HepG2 (cell line): ENCODE measurements around the gene ROCK1. TPM values are rescaled to one million over a fixed set of nuclear protein-coding genes. Genes with fewer than 3 reads are reported as not detected.

Experiments
- ATAC-seq: fragments of 200-7000 bp; cut with Tn5 transposase; 3 replicates; pipeline ENCODE4 v1.9.1; 2020; ENCODE audit warnings: mild to moderate bottlenecking, moderate library complexity
- BruUV-seq: library from RNA; stranded (reverse); fragments of 400-500 nt; replicated peaks from 2 replicates; lab custom pipeline; 2021; lab: Mats Ljungman, UMichigan
- CTCF ChIA-PET: fragments of 300-600 bp; formaldehyde crosslinking; extraction: SDS; loops from one replicate; lab custom pipeline; 2021; ENCODE audit warnings: low total read pairs, inconsistent platforms, low intra/inter-chr PET ratio; lab: Yijun Ruan, JAX
- POLR2A ChIA-PET: fragments of 350-600 bp; sonication (Branson Sonifier 250); formaldehyde crosslinking; loops from one replicate; lab custom pipeline; 2020; ENCODE audit warnings: antibody characterized with exemption, inconsistent platforms; lab: Yijun Ruan, JAX
- DNase-seq: peaks from one replicate; pipeline ENCODE4 v3.0.0-alpha.2; 2015; ENCODE audit warnings: low spot score
- FAIRE-seq: peaks from 3 replicates; lab custom pipeline; 2011; peaks lifted over from hg19 to GRCh38; lab: Jason Lieb, UNC
- H2AFZ ChIP-seq: one replicate; pipeline ENCODE4 v1.6.1; 2011; ENCODE audit warnings: low read length, inconsistent platforms
- H3K27ac ChIP-seq: fragments of 300-600 bp; 3 replicates; pipeline ENCODE4 v1.8.0; 2011; ENCODE audit warnings: mixed run types, mild to moderate bottlenecking, mixed read lengths, low read length, inconsistent platforms; ENCODE audit not compliant: insufficient read depth; ENCODE audit errors: extremely low read length
- H3K27me3 ChIP-seq, 2 experiments: fragments of 200-600 bp in 1 of 2; 2 replicates in 1 of 2; 3 replicates in 1 of 2; pipeline versions ENCODE4 v1.6.0 to v1.8.0; 2011; ENCODE audit warnings: low read length in 2 of 2, mild to moderate bottlenecking in 2 of 2, moderate library complexity in 2 of 2, inconsistent platforms in 1 of 2; ENCODE audit not compliant: insufficient read depth in 2 of 2, control insufficient read depth in 1 of 2
- H3K36me3 ChIP-seq, 2 experiments: fragments of 200-600 bp in 1 of 2; replicated peaks in 1 of 2; 2 replicates in 1 of 2; 3 replicates in 1 of 2; pipeline versions ENCODE4 v1.5.1 to v1.8.0; 2011; ENCODE audit warnings: low read length in 2 of 2, inconsistent platforms in 1 of 2; ENCODE audit not compliant: insufficient read depth in 2 of 2, control insufficient read depth in 1 of 2
- H3K4me1 ChIP-seq: 2 replicates; pipeline ENCODE4 v1.5.1; 2012; ENCODE audit warnings: low read length, inconsistent platforms; ENCODE audit not compliant: insufficient read depth
- H3K4me2 ChIP-seq: 2 replicates; pipeline ENCODE4 v1.6.0; 2011; ENCODE audit warnings: low read depth, low read length, inconsistent platforms
- H3K4me3 ChIP-seq, 3 experiments: fragments of 200-600 bp in 1 of 3; sonication (generic), shearing (Covaris generic) in 1 of 3; replicated peaks in 1 of 3; 2 replicates each; pipeline ENCODE4 v1.5.1; 2011 to 2016; ENCODE audit warnings: low read length in 3 of 3, inconsistent platforms in 2 of 3, low read depth in 2 of 3, mild to moderate bottlenecking in 2 of 3, control low read depth in 1 of 3, mixed read lengths in 1 of 3; ENCODE audit not compliant: insufficient read depth in 1 of 3
- H3K79me2 ChIP-seq: one replicate; pipeline ENCODE4 v1.6.1; 2011; ENCODE audit warnings: low read length, inconsistent platforms; ENCODE audit not compliant: insufficient read depth
- H3K9ac ChIP-seq: 2 replicates; pipeline ENCODE4 v1.6.0; 2011; ENCODE audit warnings: mild to moderate bottlenecking, low read depth, low read length, inconsistent platforms; ENCODE audit not compliant: insufficient read depth
- H3K9me3 ChIP-seq: 2 replicates; pipeline ENCODE4 v1.5.1; 2012; ENCODE audit warnings: mild to moderate bottlenecking, low read length
- H4K20me1 ChIP-seq: 2 replicates; pipeline ENCODE4 v1.6.0; 2011; ENCODE audit warnings: inconsistent platforms, mild to moderate bottlenecking, low read length, moderate library complexity; ENCODE audit not compliant: insufficient read depth
- JUNB ChIP-seq: sonication (generic); formaldehyde crosslinking; IDR thresholded peaks from 2 replicates; pipeline ENCODE4 v1.8.0; 2022; ENCODE audit warnings: missing genetic modification reagents, mild to moderate bottlenecking, borderline replicate concordance
- NFKBIZ ChIP-seq: IDR thresholded peaks from 2 replicates; pipeline ENCODE4 v1.6.1; 2018; ENCODE audit warnings: missing genetic modification reagents, missing compliant biosample characterization
- ZHX2 ChIP-seq, 2 experiments: sonication (generic) in 1 of 2; formaldehyde crosslinking in 1 of 2; IDR thresholded peaks; 2 replicates each; pipeline versions ENCODE4 v1.6.1 to v1.9.0; 2014 to 2022; ENCODE audit warnings: antibody characterized with exemption in 1 of 2, borderline replicate concordance in 1 of 2, inconsistent platforms in 1 of 2, low read depth in 1 of 2, missing genetic modification reagents in 1 of 2
- ZSCAN31 ChIP-seq: sonication (generic); formaldehyde crosslinking; IDR thresholded peaks from 2 replicates; pipeline ENCODE4 v1.5.0; 2020; ENCODE audit warnings: low read depth, mild to moderate bottlenecking, missing genetic modification reagents
- WGBS: methylation state at CpG from one replicate; pipeline ENCODE4 v1.1.6; 2017; ENCODE audit warnings: low lambda C conversion rate; 5-methylcytosine and 5-hydroxymethylcytosine counted together
- in situ Hi-C: cut with HindIII; loops from 2 replicates; pipeline ENCODE4 v1.10.0; 2017; ENCODE audit warnings: low pct_unique_long_range_greater_than_20kb; ENCODE audit not compliant: extremely low pct_ligation_motif_present
- intact Hi-C: fragments of 100-400 bp; cut with micrococcal nuclease; formaldehyde crosslinking; loops from one replicate; pipeline ENCODE4 v1.10.0; 2022; ENCODE audit not compliant: unreplicated experiment
- polyA plus RNA-seq, 8 experiments: library from polyadenylated mRNA; depleted of rRNA in 3 of 8; stranded (reverse) in 7 of 8; unstranded in 1 of 8; fragments of >200 nt; fragmentation: Illumina TruSeq in 4 of 8; extraction: Trizol in 4 of 8; gene quantifications; 2 replicates each; pipeline versions ENCODE4 v1.2.1 to v1.2.3, GENCODE V29; 2011 to 2016; ENCODE audit warnings: low read depth in 4 of 8, missing spikeins in 1 of 8, mixed read lengths in 1 of 8; ENCODE audit not compliant: insufficient read depth in 1 of 8
- total RNA-seq, 5 experiments: library from RNA; depleted of rRNA; stranded (reverse); fragments of >200 nt; fragmentation: Illumina TruSeq; extraction: Trizol; gene quantifications; 2 replicates each; pipeline ENCODE4 v1.2.3, GENCODE V29; 2016; ENCODE audit warnings: low read depth in 1 of 5
- TF ChIP-seq, protein P1 (sequence below): sonication (generic); formaldehyde crosslinking; IDR thresholded peaks from 2 replicates; pipeline ENCODE4 v1.8.1; 2023; ENCODE audit warnings: mild to moderate bottlenecking, missing genetic modification reagents, borderline replicate concordance

Gene ROCK1
- total and polyA plus RNA-seq, 2 of the 13 experiments (the other 11 are each of a cell fraction or from before 2014, with no cell fraction given) = 10.5 to 27.2 TPM

DNA sequence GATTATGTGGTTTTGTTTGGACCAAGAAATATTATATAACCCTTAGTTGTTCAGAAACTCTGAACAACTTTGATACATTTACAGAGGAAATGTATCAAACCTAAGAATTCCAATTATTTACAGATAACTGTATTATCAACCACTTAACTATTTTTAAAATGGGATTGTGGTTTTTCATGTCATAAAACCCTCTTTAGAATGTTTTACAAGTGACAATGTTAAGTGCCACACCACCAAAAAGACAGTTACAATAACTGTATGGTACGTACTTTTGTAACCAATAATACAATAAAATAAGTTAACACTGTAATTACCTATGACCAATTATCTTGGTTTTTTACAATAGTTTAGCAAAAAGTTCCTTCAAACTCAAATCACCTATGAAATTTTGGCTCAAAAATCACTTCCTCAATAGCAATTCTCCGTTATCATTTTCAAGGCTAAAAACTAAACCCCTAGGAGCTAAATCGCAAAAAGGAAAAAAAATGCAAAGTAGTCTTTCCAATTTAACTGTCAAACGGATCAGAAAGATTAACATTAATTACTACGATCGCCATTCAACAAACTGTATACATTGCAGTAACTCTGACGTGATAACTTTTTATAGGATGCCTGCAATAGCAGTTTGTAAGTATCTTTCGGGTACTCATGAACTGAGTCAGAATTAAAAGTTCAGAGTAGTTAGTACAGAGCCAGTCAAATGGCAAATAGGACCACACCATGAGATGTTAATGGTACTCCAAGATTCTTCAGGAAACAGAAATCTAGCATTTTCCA is 1.5 kb downstream of the ROCK1 start:
- peaks cover 41% of the 10 kb centered on the region for H4K20me1 ChIP-seq
- BruUV-seq = TSS peak; percentile 45
- WGBS = 2% methylated on average over 8 of the region's 8 CpGs
- H3K36me3 ChIP-seq = no peaks in the 10 kb centered on the region
- FAIRE-seq = no peak
- H3K9me3 ChIP-seq = no peaks in the 10 kb centered on the region
- in situ Hi-C loops (no loop called here), intact Hi-C loops (loop anchor here (1.0 to 10.0 kb wide), 2 partner anchors 55 to 138 kb away; no protein-coding TSS in a partner anchor)
- DNase-seq = no peak
- peak overlapping the region; percentile 91 for H3K27ac ChIP-seq
- H3K27me3 ChIP-seq = no peaks in the 10 kb centered on the region; a peak in 1 of 5 replicates
- no peak for ATAC-seq
- peaks cover 54% of the 10 kb centered on the region for H3K4me1 ChIP-seq
- ChIA-PET CTCF (no interaction called here), POLR2A (no interaction called here)
- no peak overlapping the region for H2AFZ ChIP-seq
- H3K4me2 ChIP-seq = peak overlapping the region; percentile 80
- peak overlapping the region; percentile 94 for H3K9ac ChIP-seq
- peak overlapping the region; percentile 84 to 100 (median 100) for H3K4me3 ChIP-seq
- peaks cover 64% of the 10 kb centered on the region for H3K79me2 ChIP-seq
- TF ChIP-seq, protein P1, sequence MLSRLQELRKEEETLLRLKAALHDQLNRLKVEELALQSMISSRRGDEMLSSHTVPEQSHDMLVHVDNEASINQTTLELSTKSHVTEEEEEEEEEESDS (CRISPR knock-in tag) = no peak
- TF ChIP-seq ZHX2 (IDR thresholded peaks at IDR 0.05; ENCODE audit: low read depth) = no peak
- no peak for TF ChIP-seq ZHX2 (CRISPR knock-in tag; IDR thresholded peaks at IDR 0.05; ENCODE audit: borderline replicate concordance)
- no peak for TF ChIP-seq NFKBIZ
- TF ChIP-seq ZSCAN31 (CRISPR knock-in tag) = 0 out of 2 replicates have a peak, but pooled peaks have one; percentile 10
- TF ChIP-seq JUNB (CRISPR knock-in tag) = no peak
- TF ChIP-seq, all 625 proteins: peak for 1
